Testis (tissue), 3 donors: ENCODE results near the gene HIGD2A. TPM values are rescaled to one million over a fixed set of nuclear protein-coding genes. Genes with fewer than 3 reads are reported as not detected.

Experiments used
- DNase-seq: peaks from one replicate; pipeline ENCODE4 v3.0.0-alpha.2; 2019
- H3K27ac ChIP-seq, 2 donors: fragments of 200-600 bp; sonication (generic); one replicate each; pipeline ENCODE4 v1.5.1; 2019
- H3K27me3 ChIP-seq: fragments of 200-600 bp; sonication (generic); one replicate; pipeline ENCODE4 v1.5.1; 2019
- H3K36me3 ChIP-seq: fragments of 200-600 bp; sonication (generic); one replicate; pipeline ENCODE4 v1.5.1; 2017; ENCODE audit warnings: low read depth; ENCODE audit errors: missing control alignments
- H3K4me1 ChIP-seq: fragments of 200-600 bp; sonication (generic); one replicate; pipeline ENCODE4 v1.5.1; 2019
- H3K4me3 ChIP-seq, 2 donors: fragments of 200-600 bp; sonication (generic); one replicate each; pipeline ENCODE4 v1.5.1; 2017 to 2019
- H3K9me3 ChIP-seq: fragments of 200-600 bp; sonication (generic); one replicate; pipeline ENCODE4 v1.5.1; 2017
- POLR2A ChIP-seq: fragments of 450-650 bp; IDR thresholded peaks from one replicate; pipeline ENCODE4 v1.6.1; 2017; ENCODE audit warnings: antibody characterized with exemption, mild to moderate bottlenecking, moderate library complexity
- WGBS, 2 donors: methylation state at CpG; one replicate each; pipeline ENCODE4 v1.1.5; 2018; 5-methylcytosine and 5-hydroxymethylcytosine counted together
- intact Hi-C: fragments of 100-400 bp; cut with DNase I; formaldehyde crosslinking; loops from one replicate; pipeline ENCODE4 v1.15.1; 2023; ENCODE audit warnings: low total_unique reads
- polyA plus RNA-seq: library from polyadenylated mRNA; stranded (reverse); fragments of 350-450 nt; fragmentation: Illumina TruSeq; extraction: RNeasy Lipid Tissue Mini Kit (QIAGEN cat#74804); gene quantifications from one replicate; pipeline ENCODE4 v1.2.3, GENCODE V29; 2014; ENCODE audit warnings: low read depth, low replicate concordance; ENCODE audit not compliant: insufficient read depth
- total RNA-seq, 2 donors: library from RNA; depleted of rRNA; stranded (reverse); fragments of >200 nt; gene quantifications; one replicate each; pipeline ENCODE4 v1.2.3, GENCODE V29; 2016
- TF ChIP-seq, protein P1 (sequence below), 3 experiments: fragments of 450-650 bp in 2 of 3; fragments of 200-600 bp in 1 of 3; sonication (generic) in 1 of 3; IDR thresholded peaks; one replicate each; pipeline ENCODE4 v1.5.1; 2016 to 2019; ENCODE audit warnings: antibody characterized with exemption in 3 of 3, mild to moderate bottlenecking in 2 of 3, moderate library complexity in 1 of 3

The HIGD2A gene
- total and polyA plus RNA-seq, 3 donors from 2014 or later: 128 to 184 (median 129) TPM

DNA sequence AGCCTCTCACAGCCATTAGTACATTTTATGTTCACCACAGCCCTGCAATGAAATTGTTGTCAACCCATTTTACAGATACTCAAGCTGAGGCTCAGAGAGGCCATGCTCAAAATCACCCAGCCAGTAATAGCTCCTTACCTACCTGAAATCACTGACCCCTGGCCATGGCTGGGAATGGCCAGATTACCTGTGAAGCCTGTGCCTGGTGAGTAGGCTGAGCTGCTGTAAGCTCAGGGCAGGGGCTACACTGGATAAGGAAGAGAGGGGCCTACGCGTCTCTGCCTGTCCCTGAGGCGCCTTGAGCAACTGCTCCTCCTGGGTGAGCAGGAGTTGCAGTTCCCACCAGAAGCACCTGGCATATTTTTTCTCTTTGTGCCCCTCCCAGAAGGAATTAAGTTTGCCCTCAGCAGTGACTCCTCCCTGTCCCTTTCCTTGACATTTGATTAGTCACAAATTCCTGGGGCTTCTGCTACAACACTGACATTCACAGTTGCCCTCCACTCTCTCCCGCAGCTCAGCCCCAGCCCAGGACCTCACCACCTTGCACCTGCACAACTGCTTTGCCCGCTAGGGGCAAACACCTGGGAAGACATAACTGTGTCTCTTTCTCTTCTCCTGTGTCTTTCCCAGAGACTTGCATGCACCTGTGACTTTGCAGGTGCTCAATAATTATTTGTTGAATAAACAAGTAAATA, 22.1 kb downstream of the HIGD2A start:
- Histone ChIP-seq H3K4me1 (peaks cover 34% of the 10 kb centered on the region), H3K27ac (no peak overlapping the region), H3K27me3 (no peaks in the 10 kb centered on the region), H3K36me3 (no peaks in the 10 kb centered on the region), H3K4me3 (no peak overlapping the region), H3K9me3 (no peaks in the 10 kb centered on the region)
- no peak for DNase-seq
- intact Hi-C loops: loop anchor here (10.0 kb wide), 1 partner anchor 124 kb away; the partner anchor contains the start of gene RNF44
- TF ChIP-seq POLR2A: no peak
- TF ChIP-seq, protein P1, sequence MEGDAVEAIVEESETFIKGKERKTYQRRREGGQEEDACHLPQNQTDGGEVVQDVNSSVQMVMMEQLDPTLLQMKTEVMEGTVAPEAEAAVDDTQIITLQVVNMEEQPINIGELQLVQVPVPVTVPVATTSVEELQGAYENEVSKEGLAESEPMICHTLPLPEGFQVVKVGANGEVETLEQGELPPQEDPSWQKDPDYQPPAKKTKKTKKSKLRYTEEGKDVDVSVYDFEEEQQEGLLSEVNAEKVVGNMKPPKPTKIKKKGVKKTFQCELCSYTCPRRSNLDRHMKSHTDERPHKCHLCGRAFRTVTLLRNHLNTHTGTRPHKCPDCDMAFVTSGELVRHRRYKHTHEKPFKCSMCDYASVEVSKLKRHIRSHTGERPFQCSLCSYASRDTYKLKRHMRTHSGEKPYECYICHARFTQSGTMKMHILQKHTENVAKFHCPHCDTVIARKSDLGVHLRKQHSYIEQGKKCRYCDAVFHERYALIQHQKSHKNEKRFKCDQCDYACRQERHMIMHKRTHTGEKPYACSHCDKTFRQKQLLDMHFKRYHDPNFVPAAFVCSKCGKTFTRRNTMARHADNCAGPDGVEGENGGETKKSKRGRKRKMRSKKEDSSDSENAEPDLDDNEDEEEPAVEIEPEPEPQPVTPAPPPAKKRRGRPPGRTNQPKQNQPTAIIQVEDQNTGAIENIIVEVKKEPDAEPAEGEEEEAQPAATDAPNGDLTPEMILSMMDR (IDR thresholded peaks at IDR 0.05): no peak
- 94 to 97% methylated on average over 3 to 5 of the region's 5 CpGs for WGBS, 2 donors

DNA sequence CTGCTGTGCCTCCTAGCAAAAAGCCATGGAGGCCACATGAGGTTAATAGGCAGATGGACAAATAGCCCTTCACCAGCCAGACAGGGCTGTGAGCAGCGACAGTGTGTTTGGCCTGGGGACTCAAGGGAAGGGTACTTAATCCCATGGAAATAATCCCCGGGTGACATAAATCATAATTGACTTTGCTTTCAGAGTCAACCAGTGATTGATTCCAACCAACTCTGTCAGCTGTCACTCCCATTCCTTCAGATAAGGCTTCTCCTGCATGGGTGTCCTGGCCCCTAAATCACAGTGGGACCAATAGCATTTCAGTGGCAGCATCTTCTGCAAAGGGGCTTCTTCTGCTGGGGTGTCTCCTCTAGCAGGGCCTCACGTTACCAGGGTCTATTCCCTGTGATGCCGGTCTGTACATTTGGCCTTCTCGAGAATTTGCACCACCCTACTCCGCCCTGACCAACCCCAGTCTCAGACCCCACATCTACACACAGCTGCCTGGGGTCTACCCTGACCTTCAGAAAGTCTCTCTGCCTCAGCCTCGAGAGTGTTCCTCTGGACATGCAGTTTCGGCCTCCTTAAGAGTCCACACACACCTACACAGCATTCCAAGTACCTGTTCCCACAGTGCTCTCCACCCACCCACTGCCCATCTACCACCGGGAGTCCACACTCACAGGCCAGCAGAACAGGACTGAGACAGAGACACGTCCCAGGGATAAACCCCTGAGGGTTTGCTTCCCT, 24.1 kb downstream of the HIGD2A start:
- H3K27me3 ChIP-seq: no peaks in the 10 kb centered on the region
- no peak overlapping the region for H3K4me3 ChIP-seq
- DNase-seq: no peak
- H3K36me3 ChIP-seq: no peaks in the 10 kb centered on the region
- 72 to 80% methylated on average over 10 of the region's 10 CpGs for WGBS, 2 donors
- no peak for TF ChIP-seq POLR2A
- TF ChIP-seq, protein P1 (IDR thresholded peaks at IDR 0.05): no peak
- H3K9me3 ChIP-seq: no peaks in the 10 kb centered on the region
- intact Hi-C loops: loop anchor here (10.0 kb wide), 1 partner anchor 122 kb away; the partner anchor contains the start of gene RNF44
- peaks cover 34% of the 10 kb centered on the region for H3K4me1 ChIP-seq
- H3K27ac ChIP-seq: peak overlapping the region; percentile 21 to 36

DNA sequence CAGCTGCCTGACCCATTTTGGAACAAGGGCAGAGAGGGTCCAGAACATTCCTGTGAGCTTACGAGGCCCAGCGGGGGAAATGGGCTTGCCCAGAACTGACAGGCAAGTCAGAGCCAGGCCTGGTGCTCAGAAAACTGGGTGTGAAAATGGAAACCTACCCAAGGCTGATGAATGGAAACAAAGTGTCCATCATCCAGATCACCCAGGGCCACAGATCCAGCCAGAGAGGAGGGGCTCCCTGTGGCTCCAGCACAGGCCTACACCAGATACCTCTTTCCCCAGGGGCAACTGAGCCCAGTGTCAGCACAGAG, 24.7 kb downstream of the HIGD2A start:
- intact Hi-C loops: loop anchor here (10.0 kb wide), 1 partner anchor 122 kb away; the partner anchor contains the start of gene RNF44
- peaks cover 34% of the 10 kb centered on the region for H3K4me1 ChIP-seq
- no peak overlapping the region for H3K4me3 ChIP-seq
- WGBS, 2 donors: 35 to 43% methylated on average over 2 of the region's 2 CpGs
- H3K27ac ChIP-seq: peak overlapping the region; percentile 21 to 36
- DNase-seq: peak; percentile 80
- no peaks in the 10 kb centered on the region for H3K9me3 ChIP-seq
- TF ChIP-seq, protein P1 (IDR thresholded peaks at IDR 0.05): no peak
- no peaks in the 10 kb centered on the region for H3K27me3 ChIP-seq
- no peaks in the 10 kb centered on the region for H3K36me3 ChIP-seq

DNA sequence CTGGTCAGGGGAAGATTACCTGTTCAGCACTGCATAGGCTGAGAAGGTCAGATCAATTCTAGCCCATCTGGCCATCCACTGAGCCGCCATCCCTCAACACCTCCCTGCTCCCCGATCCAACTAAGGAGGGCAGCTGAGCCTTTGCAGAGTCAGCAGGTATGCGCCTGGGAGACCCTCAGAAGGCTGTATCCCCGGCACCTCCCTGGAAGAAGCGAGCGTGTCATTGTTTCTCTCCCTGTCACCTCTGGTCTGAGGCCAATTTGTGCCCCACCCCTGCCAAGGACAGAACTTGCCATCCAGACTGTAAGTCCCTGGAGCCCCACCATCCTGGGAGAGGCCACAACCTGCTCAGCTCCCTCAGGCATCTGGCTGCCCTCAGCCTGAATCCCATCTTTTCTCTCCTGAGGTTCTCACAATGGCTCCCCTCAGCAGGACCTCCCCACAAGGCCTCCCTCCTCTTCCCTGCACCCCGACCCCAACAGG, 25.2 kb downstream of the HIGD2A start:
- TF ChIP-seq POLR2A: no peak
- TF ChIP-seq, protein P1 (IDR thresholded peaks at IDR 0.05): no peak
- H3K27me3 ChIP-seq: no peaks in the 10 kb centered on the region
- H3K9me3 ChIP-seq: no peaks in the 10 kb centered on the region
- no peaks in the 10 kb centered on the region for H3K36me3 ChIP-seq
- H3K4me3 ChIP-seq: no peak overlapping the region
- 76 to 80% methylated on average over 4 to 7 of the region's 7 CpGs for WGBS, 2 donors
- peaks cover 34% of the 10 kb centered on the region for H3K4me1 ChIP-seq
- intact Hi-C loops: loop anchor here (10.0 kb wide), 1 partner anchor 121 kb away; the partner anchor contains the start of gene RNF44
- no peak for DNase-seq
- H3K27ac ChIP-seq: peak overlapping the region; percentile 21 to 25
